ENCODE data around the gene GRAMD2B.

GRAMD2B gene

GRCh38 chr5:126543009-126543408 is 119.8 kb downstream of the GRAMD2B start:
- Histone ChIP-seq H3K4me3 (ENCODE audit: insufficient read depth, low read depth, low read length) (no peak overlapping the region), H3K27me3 (ENCODE audit: control insufficient read depth, insufficient read depth, low read length, poor library complexity, severe bottlenecking) (no peaks in the 10 kb centered on the region), H3K4me1 (ENCODE audit: control insufficient read depth, insufficient read depth, low read length) (no peaks in the 10 kb centered on the region), H3K36me3 (ENCODE audit: control insufficient read depth, insufficient read depth, low read length) (peaks cover 25% of the 10 kb centered on the region), H3K27ac (ENCODE audit: insufficient read depth, low read depth, low read length, poor library complexity, severe bottlenecking) (no peak overlapping the region), H3K9me3 (ENCODE audit: control insufficient read depth, low read length) (no peaks in the 10 kb centered on the region)
- WGBS, 2 experiments, result 80 to 92% methylated on average over 1 of the region's 1 CpG

GRCh38 chr5:126543660-126544059 is 120.5 kb downstream of the GRAMD2B start:
- no peaks in the 10 kb centered on the region for H3K27me3 ChIP-seq (ENCODE audit: control insufficient read depth, insufficient read depth, low read length, poor library complexity, severe bottlenecking)
- H3K36me3 ChIP-seq (ENCODE audit: control insufficient read depth, insufficient read depth, low read length), result peaks cover 27% of the 10 kb centered on the region
- H3K9me3 ChIP-seq (ENCODE audit: control insufficient read depth, low read length), result no peaks in the 10 kb centered on the region
- 91 to 93% methylated on average over 2 of the region's 2 CpGs for WGBS, 2 experiments
- H3K4me1 ChIP-seq (ENCODE audit: control insufficient read depth, insufficient read depth, low read length), result no peaks in the 10 kb centered on the region
- H3K27ac ChIP-seq (ENCODE audit: insufficient read depth, low read depth, low read length, poor library complexity, severe bottlenecking), result no peak overlapping the region
- no peak overlapping the region for H3K4me3 ChIP-seq (ENCODE audit: insufficient read depth, low read depth, low read length)

All from ectodermal cell (in vitro differentiated cells).